ENCODE data around the gene RNF208.

DNA sequence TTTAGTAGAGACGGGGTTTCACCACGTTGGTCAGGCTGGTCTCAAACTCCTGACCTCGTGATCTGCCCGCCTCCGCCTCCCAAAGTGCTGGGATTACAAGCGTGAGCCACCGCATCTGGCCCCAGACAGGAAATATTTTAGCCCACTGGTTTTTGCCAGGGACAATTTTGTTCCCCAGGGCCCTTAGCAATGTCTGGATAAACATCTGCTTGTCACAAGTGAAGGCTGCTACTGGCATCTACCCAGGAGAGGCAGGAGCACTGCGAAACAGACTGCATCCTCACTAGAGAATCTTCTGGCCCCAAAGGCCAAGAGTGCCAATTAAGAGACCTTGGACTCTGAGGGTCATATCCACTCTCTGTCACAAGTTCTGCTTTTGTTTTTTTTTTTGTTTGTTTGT is 19.1 kb downstream of the RNF208 start:
- TF ChIP-seq CTCF (IDR thresholded peaks at IDR 0.05; ENCODE audit: low read depth, low read length, poor library complexity, severe bottlenecking) (no peak), EZH2phosphoT487 (IDR thresholded peaks at IDR 0.05; ENCODE audit: borderline replicate concordance, low read length) (no peak)

Data from DOHH2 (cell line).